ENCODE results near the gene BTG2.

The BTG2 gene

GRCh38 chr1:203316626-203317093, 11.3 kb downstream of the BTG2 start:
- Histone ChIP-seq H3K27me3 (replicated peaks) (peaks cover 11% of the 10 kb centered on the region), H3K27ac (no peak overlapping the region), H3K4me3 (ENCODE audit: low read depth, low read length) (no peak overlapping the region), H3K36me3 (replicated peaks) (no peaks in the 10 kb centered on the region)
- in situ Hi-C loops (cut with HindIII; ENCODE audit: low pct_ligation_motif_present, low sequenced_read_pairs), result no loop called here
- no peak for TF ChIP-seq CTCF (IDR thresholded peaks at IDR 0.05; ENCODE audit: low read depth, low read length, missing control alignments)
- DNase-seq, result no peak

GRCh38 chr1:203317429-203318228, 12.3 kb downstream of the BTG2 start:
- peaks cover 18% of the 10 kb centered on the region for H3K27me3 ChIP-seq (replicated peaks)
- TF ChIP-seq CTCF (IDR thresholded peaks at IDR 0.05; ENCODE audit: low read depth, low read length, missing control alignments), result no peak
- H3K36me3 ChIP-seq (replicated peaks), result no peaks in the 10 kb centered on the region
- no peak for DNase-seq
- no peak overlapping the region for H3K4me3 ChIP-seq (ENCODE audit: low read depth, low read length)
- H3K27ac ChIP-seq, result no peak overlapping the region
- in situ Hi-C loops (cut with HindIII; ENCODE audit: low pct_ligation_motif_present, low sequenced_read_pairs), result no loop called here

GRCh38 chr1:203318229-203318517, 12.9 kb downstream of the BTG2 start:
- H3K27ac ChIP-seq, result no peak overlapping the region
- no peaks in the 10 kb centered on the region for H3K36me3 ChIP-seq (replicated peaks)
- peaks cover 24% of the 10 kb centered on the region for H3K27me3 ChIP-seq (replicated peaks)
- TF ChIP-seq CTCF (IDR thresholded peaks at IDR 0.05; ENCODE audit: low read depth, low read length, missing control alignments), result no peak
- H3K4me3 ChIP-seq (ENCODE audit: low read depth, low read length), result no peak overlapping the region
- in situ Hi-C loops (cut with HindIII; ENCODE audit: low pct_ligation_motif_present, low sequenced_read_pairs), result no loop called here
- no peak for DNase-seq

GRCh38 chr1:203320591-203321272, 15.4 kb downstream of the BTG2 start:
- TF ChIP-seq CTCF (IDR thresholded peaks at IDR 0.05; ENCODE audit: low read depth, low read length, missing control alignments), result no peak
- Histone ChIP-seq H3K27me3 (replicated peaks) (peaks cover 41% of the 10 kb centered on the region), H3K27ac (no peak overlapping the region), H3K36me3 (replicated peaks) (no peaks in the 10 kb centered on the region), H3K4me3 (ENCODE audit: low read depth, low read length) (no peak overlapping the region)
- in situ Hi-C loops (cut with HindIII; ENCODE audit: low pct_ligation_motif_present, low sequenced_read_pairs), result no loop called here
- no peak for DNase-seq

GRCh38 chr1:203321273-203322052, 16.1 kb downstream of the BTG2 start:
- no peak overlapping the region for H3K4me3 ChIP-seq (ENCODE audit: low read depth, low read length)
- H3K36me3 ChIP-seq (replicated peaks), result no peaks in the 10 kb centered on the region

More at GRCh38 chr1:203321273-203322052, 16.1 kb downstream of the BTG2 start:
- in situ Hi-C loops (cut with HindIII; ENCODE audit: low pct_ligation_motif_present, low sequenced_read_pairs), result no loop called here
- DNase-seq, result no peak
- peaks cover 47% of the 10 kb centered on the region for H3K27me3 ChIP-seq (replicated peaks)
- TF ChIP-seq CTCF (IDR thresholded peaks at IDR 0.05; ENCODE audit: low read depth, low read length, missing control alignments), result no peak
- H3K27ac ChIP-seq, result no peak overlapping the region
